ENCODE data around the gene RALGPS2.

DNA sequence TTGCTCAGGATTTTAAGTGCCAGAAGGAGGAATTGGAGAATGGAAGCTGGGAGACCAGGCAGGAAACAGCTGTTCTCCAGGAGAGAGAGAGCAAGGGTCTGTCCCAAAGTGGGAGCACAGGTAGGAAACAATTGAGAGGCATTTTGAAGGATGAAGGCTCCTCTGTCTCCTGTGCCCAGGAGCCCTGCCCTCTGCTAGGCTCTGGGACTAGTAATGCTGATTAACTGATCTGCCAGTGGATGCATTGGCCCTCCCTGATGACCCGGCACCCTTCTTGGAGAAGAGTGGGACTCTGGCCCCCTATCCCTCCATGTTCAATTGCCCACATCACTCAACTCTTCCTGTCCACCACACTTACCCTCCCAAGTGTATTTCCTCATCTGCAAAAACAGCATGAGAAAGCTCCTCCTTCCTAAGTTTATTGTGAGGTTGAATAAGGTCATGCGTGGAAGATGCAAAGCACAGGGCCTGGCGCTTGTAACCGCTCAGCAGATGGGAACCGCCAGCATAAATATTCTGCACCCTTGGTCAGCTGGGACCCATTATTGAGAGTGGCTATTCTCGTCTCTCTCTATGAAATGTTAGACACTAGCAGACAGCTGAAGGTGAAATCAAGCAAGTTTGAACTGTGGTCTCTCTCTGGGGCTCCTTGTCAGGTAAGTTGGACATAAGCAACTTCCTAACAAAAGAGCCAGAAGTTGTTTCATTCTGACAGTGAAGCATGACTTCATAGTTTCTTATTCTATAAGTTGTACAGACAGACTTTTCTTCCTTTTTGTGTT is 208.9 kb downstream of the RALGPS2 start:
- TF ChIP-seq ESRRG (CRISPR knock-in tag; IDR thresholded peaks at IDR 0.05) (no peak), ZC3H10 (CRISPR knock-in tag; IDR thresholded peaks at IDR 0.05) (no peak), ZNF565 (CRISPR knock-in tag; conservative IDR thresholded peaks at IDR 0.05; ENCODE audit: low read depth) (no peak), OSR1 (CRISPR knock-in tag; IDR thresholded peaks at IDR 0.05) (no peak), ZNF70 (CRISPR knock-in tag; IDR thresholded peaks at IDR 0.05) (no peak), RARB (CRISPR knock-in tag; IDR thresholded peaks at IDR 0.05) (no peak)
